ENCODE data around the gene B4GALT2. TPM values are rescaled to one million over a fixed set of nuclear protein-coding genes. Genes with fewer than 3 reads are reported as not detected.

Gene B4GALT2
- total RNA-seq, 1 experiment from 2014 or later, result 76.8 TPM

- Histone ChIP-seq H3K36me3 (ENCODE audit: control insufficient read depth in 1 of 2, insufficient read depth in 2 of 2, low read length in 2 of 2) (no peaks in the 10 kb centered on the region), H3K4me2 (ENCODE audit: low read length) (no peak overlapping the region), H3K9me2 (ENCODE audit: insufficient read depth) (no peaks in the 10 kb centered on the region), H2AFZ (ENCODE audit: low read depth, low read length, poor library complexity, severe bottlenecking) (no peak overlapping the region), H3K79me2 (ENCODE audit: insufficient read depth, low read length) (no peaks in the 10 kb centered on the region), H3K9me3 (ENCODE audit: control insufficient read depth in 1 of 2, insufficient read depth in 1 of 2, low read depth in 1 of 2, low read length in 2 of 2) (no peaks in the 10 kb centered on the region), H4K20me1 (ENCODE audit: insufficient read depth) (no peaks in the 10 kb centered on the region), H3K27me3 (ENCODE audit: insufficient read depth, low read length) (no peaks in the 10 kb centered on the region), H3K27ac (ENCODE audit: low read depth, low read length) (no peak overlapping the region), H3K4me3 (replicated peaks in 1 of 2; ENCODE audit: low read depth in 1 of 2, low read length in 2 of 2) (no peak overlapping the region), H3K9ac (ENCODE audit: low read length) (no peak overlapping the region), H3K4me1 (ENCODE audit: control insufficient read depth in 1 of 2, insufficient read depth in 2 of 2, low read length in 2 of 2) (peaks cover 7 to 9% of the 10 kb centered on the region in 2 experiments)
- no peak for TF ChIP-seq SRF (IDR thresholded peaks at IDR 0.05; ENCODE audit: low read depth)
- TF ChIP-seq EZH2 (IDR thresholded peaks at IDR 0.05), result no peak
- no peak for TF ChIP-seq SP1 (IDR thresholded peaks at IDR 0.05; ENCODE audit: low read depth)
- no peak for TF ChIP-seq SIN3A (IDR thresholded peaks at IDR 0.05; ENCODE audit: low read depth)
- no TSS peak for BruUV-seq (replicated peaks)
- ChIA-PET CTCF (no interaction called here), RAD21 (ENCODE audit: low non-redundant PET in 1 of 2, low total read pairs in 2 of 2, uncharacterized antibody in 2 of 2, unreplicated experiment in 2 of 2) (no interaction called here), POLR2A (no interaction called here)
- intact Hi-C loops (cut with micrococcal nuclease), result no loop called here
- ATAC-seq (no peak), DNase-seq (ENCODE audit: low read depth, low spot score) (no peak)
Observed at GRCh38 chr1:44010935-44011471, 32.0 kb downstream of the B4GALT2 start.

GRCh38 chr1:44012404-44012803, 33.4 kb downstream of the B4GALT2 start:
- RAD21 ChIA-PET (ENCODE audit: low non-redundant PET in 1 of 2, low total read pairs in 2 of 2, uncharacterized antibody in 2 of 2, unreplicated experiment in 2 of 2), result no interaction called here
- no peaks in the 10 kb centered on the region for H3K27me3 ChIP-seq (ENCODE audit: insufficient read depth, low read length)
- no peak for DNase-seq (ENCODE audit: low read depth, low spot score)
- H3K9me3 ChIP-seq (ENCODE audit: control insufficient read depth in 1 of 2, insufficient read depth in 1 of 2, low read depth in 1 of 2, low read length in 2 of 2), result no peaks in the 10 kb centered on the region
- no peak overlapping the region for H3K4me2 ChIP-seq (ENCODE audit: low read length)
- H4K20me1 ChIP-seq (ENCODE audit: insufficient read depth), result no peaks in the 10 kb centered on the region
- BruUV-seq (replicated peaks), result no TSS peak
- H3K27ac ChIP-seq (ENCODE audit: low read depth, low read length), result no peak overlapping the region
- TF ChIP-seq ZNF274 (IDR thresholded peaks at IDR 0.05; ENCODE audit: low read depth, low read length) (no peak), JUND (IDR thresholded peaks at IDR 0.05) (no peak), TCF7L2 (IDR thresholded peaks at IDR 0.05; ENCODE audit: borderline replicate concordance, extremely low read depth, insufficient read depth, insufficient read length) (no peak), POLR2AphosphoS5 (IDR thresholded peaks at IDR 0.05; ENCODE audit: low read depth, low read length) (no peak), POLR2A (IDR thresholded peaks at IDR 0.05; ENCODE audit: borderline replicate concordance, extremely low read depth, insufficient read depth, insufficient read length) (no peak), EZH2 (IDR thresholded peaks at IDR 0.05) (no peak), FOSL1 (IDR thresholded peaks at IDR 0.05; ENCODE audit: low read depth) (no peak), CEBPB (IDR thresholded peaks at IDR 0.05; ENCODE audit: low read depth) (no peak), EGR1 (IDR thresholded peaks at IDR 0.05; ENCODE audit: low read depth) (no peak), ZFX (IDR thresholded peaks at IDR 0.05) (no peak), SRF (IDR thresholded peaks at IDR 0.05; ENCODE audit: low read depth) (no peak)
- no peaks in the 10 kb centered on the region for H3K9me2 ChIP-seq (ENCODE audit: insufficient read depth)
- H3K4me3 ChIP-seq (replicated peaks in 1 of 2; ENCODE audit: low read depth in 1 of 2, low read length in 2 of 2), result no peak overlapping the region
- no peak overlapping the region for H3K9ac ChIP-seq (ENCODE audit: low read length)
- intact Hi-C loops (cut with micrococcal nuclease), result no loop called here
- H2AFZ ChIP-seq (ENCODE audit: low read depth, low read length, poor library complexity, severe bottlenecking), result no peak overlapping the region
- ATAC-seq, result 0 out of 2 replicates have a peak, but pooled peaks have one; percentile 18
- CTCF ChIA-PET, result no interaction called here
- H3K36me3 ChIP-seq (ENCODE audit: control insufficient read depth in 1 of 2, insufficient read depth in 2 of 2, low read length in 2 of 2), result no peaks in the 10 kb centered on the region
- POLR2A ChIA-PET, result no interaction called here
- H3K79me2 ChIP-seq (ENCODE audit: insufficient read depth, low read length), result no peaks in the 10 kb centered on the region
- H3K4me1 ChIP-seq (ENCODE audit: control insufficient read depth in 1 of 2, insufficient read depth in 2 of 2, low read length in 2 of 2), result peaks cover 7 to 8% of the 10 kb centered on the region in 2 experiments; a peak in 3 of 4 replicates

Measured in HCT116 (cell line).